DND-41 (cell line): ENCODE data around the gene CDK5.

ENCODE experiments used
- CTCF ChIP-seq: IDR thresholded peaks from 2 replicates; pipeline ENCODE4 v1.5.1; 2012; ENCODE audit warnings: borderline replicate concordance, low read length, moderate library complexity, mild to moderate bottlenecking; ENCODE audit not compliant: poor library complexity, severe bottlenecking; ENCODE audit errors: extremely low read depth
- EZH2 ChIP-seq: IDR thresholded peaks from 3 replicates; pipeline ENCODE4 v1.6.1; 2012; ENCODE audit warnings: borderline replicate concordance, low read depth, mild to moderate bottlenecking, moderate library complexity, low read length, inconsistent platforms; ENCODE audit not compliant: severe bottlenecking

GRCh38 chr7:151045262-151045661, 12.4 kb downstream of the CDK5 start:
- TF ChIP-seq CTCF (no peak), EZH2 (no peak)
